Islet of Langerhans (tissue), 1 donor: ENCODE results near the gene RGPD3.
"Not testable (repeated sequence)": the region's sequence is repeated elsewhere in the genome, so short reads cannot be mapped to it uniquely, and the experiment has no call there.

Experiments
- FAIRE-seq: peaks from one replicate; lab custom pipeline; 2011; peaks lifted over from hg19 to GRCh38; lab: Jason Lieb, UNC

The RGPD3 gene

GRCh38 chr2:106468107-106468506 lies at the start of gene RGPD3:
TSS of gene RGPD3 (minus strand) at chr2:106468413. CDS start at chr2:106468288, 125 bp downstream.
- not testable (repeated sequence) for FAIRE-seq

GRCh38 chr2:106517329-106517728 lies 49.1 kb upstream of the RGPD3 start:
- no peak for FAIRE-seq

- no peak for FAIRE-seq
Measured at GRCh38 chr2:106516864-106517263, 48.7 kb upstream of the RGPD3 start.

GRCh38 chr2:106516436-106516835 lies 48.2 kb upstream of the RGPD3 start:
- no peak for FAIRE-seq

GRCh38 chr2:106514827-106515226 lies 46.6 kb upstream of the RGPD3 start:
- not testable (repeated sequence) for FAIRE-seq

- FAIRE-seq, result not testable (repeated sequence)
Measured at GRCh38 chr2:106513391-106513790, 45.2 kb upstream of the RGPD3 start.

- FAIRE-seq, result not testable (repeated sequence)
Measured at GRCh38 chr2:106511934-106512333, 43.7 kb upstream of the RGPD3 start.

GRCh38 chr2:106511476-106511901 lies 43.3 kb upstream of the RGPD3 start:
- not testable (repeated sequence) for FAIRE-seq

GRCh38 chr2:106510791-106511190 lies 42.6 kb upstream of the RGPD3 start:
- not testable (repeated sequence) for FAIRE-seq

- FAIRE-seq, result not testable (repeated sequence)
Measured at GRCh38 chr2:106509374-106509770, 41.2 kb upstream of the RGPD3 start.

GRCh38 chr2:106508660-106509373 lies 40.6 kb upstream of the RGPD3 start:
- not testable (repeated sequence) for FAIRE-seq

GRCh38 chr2:106506002-106506687 lies 37.9 kb upstream of the RGPD3 start:
- FAIRE-seq, result not testable (repeated sequence)

- not testable (repeated sequence) for FAIRE-seq
Measured at GRCh38 chr2:106504787-106505186, 36.6 kb upstream of the RGPD3 start.

GRCh38 chr2:106504192-106504591 lies 36.0 kb upstream of the RGPD3 start:
- not testable (repeated sequence) for FAIRE-seq

GRCh38 chr2:106502351-106502750 lies 34.1 kb upstream of the RGPD3 start:
- not testable (repeated sequence) for FAIRE-seq

- not testable (repeated sequence) for FAIRE-seq
Measured at GRCh38 chr2:106500350-106500749, 32.1 kb upstream of the RGPD3 start.

GRCh38 chr2:106498549-106498948 lies 30.3 kb upstream of the RGPD3 start:
- FAIRE-seq, result not testable (repeated sequence)

GRCh38 chr2:106492913-106493312 lies 24.7 kb upstream of the RGPD3 start:
- FAIRE-seq, result not testable (repeated sequence)

GRCh38 chr2:106492399-106492798 lies 24.2 kb upstream of the RGPD3 start:
- not testable (repeated sequence) for FAIRE-seq

GRCh38 chr2:106489701-106490100 lies 21.5 kb upstream of the RGPD3 start:
- not testable (repeated sequence) for FAIRE-seq

- FAIRE-seq, result not testable (repeated sequence)
Measured at GRCh38 chr2:106487386-106488191, 19.4 kb upstream of the RGPD3 start.

- FAIRE-seq, result not testable (repeated sequence)
Measured at GRCh38 chr2:106486551-106487385, 18.6 kb upstream of the RGPD3 start, which contains the start of gene CD8B2. TSS of gene CD8B2 (plus strand) at chr2:106487364. CDS start at chr2:106487427, 63 bp downstream.
